GM21526 (cell line): ENCODE data around the gene HSD11B2.
"Not testable (repeated sequence)": the region's sequence is repeated elsewhere in the genome, so short reads cannot be mapped to it uniquely, and the experiment has no call there.

Experiments
- ATAC-seq: cut with Tn5 transposase; IDR thresholded peaks from one replicate; pipeline ENCODE4 v1.9.1; 2021; ENCODE audit warnings: moderate library complexity; ENCODE audit not compliant: unreplicated experiment, low FRiP score

HSD11B2 gene

GRCh38 chr16:67413978-67414911 is 16.7 kb upstream of the HSD11B2 start:
- no peak for ATAC-seq

DNA sequence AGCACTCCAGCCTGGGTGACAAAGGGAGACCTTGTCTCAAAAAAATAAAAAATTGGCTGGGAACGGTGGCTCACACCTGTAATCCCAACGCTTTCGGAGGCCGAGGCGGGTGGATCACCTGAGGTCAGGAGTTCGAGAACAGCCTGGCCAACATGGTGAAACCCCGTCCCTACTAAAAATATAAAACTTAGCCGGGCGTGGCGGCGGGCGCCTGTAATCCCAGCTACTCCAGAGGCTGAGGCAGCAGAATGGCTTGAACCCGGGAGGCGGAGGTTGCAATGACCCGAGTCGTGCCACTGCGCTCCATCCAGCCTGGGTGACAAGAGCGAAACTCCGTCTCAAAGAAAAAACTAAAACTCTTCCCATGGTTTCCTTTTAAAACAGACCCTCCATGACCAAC is 15.5 kb upstream of the HSD11B2 start:
- ATAC-seq: not testable (repeated sequence)

GRCh38 chr16:67415872-67416793 is 14.8 kb upstream of the HSD11B2 start, which contains the start of gene ZDHHC1:
Gene ZDHHC1 (minus strand): TSS chr16:67416477. CDS start chr16:67407775, 8,702 bp downstream.
- ATAC-seq: no peak

- ATAC-seq: no peak
Measured at GRCh38 chr16:67417333-67418061, 13.4 kb upstream of the HSD11B2 start.

- ATAC-seq: no peak
Measured at GRCh38 chr16:67419502-67419901, 11.4 kb upstream of the HSD11B2 start.

- ATAC-seq: no peak
Measured at GRCh38 chr16:67419931-67420330, 11.0 kb upstream of the HSD11B2 start.

DNA sequence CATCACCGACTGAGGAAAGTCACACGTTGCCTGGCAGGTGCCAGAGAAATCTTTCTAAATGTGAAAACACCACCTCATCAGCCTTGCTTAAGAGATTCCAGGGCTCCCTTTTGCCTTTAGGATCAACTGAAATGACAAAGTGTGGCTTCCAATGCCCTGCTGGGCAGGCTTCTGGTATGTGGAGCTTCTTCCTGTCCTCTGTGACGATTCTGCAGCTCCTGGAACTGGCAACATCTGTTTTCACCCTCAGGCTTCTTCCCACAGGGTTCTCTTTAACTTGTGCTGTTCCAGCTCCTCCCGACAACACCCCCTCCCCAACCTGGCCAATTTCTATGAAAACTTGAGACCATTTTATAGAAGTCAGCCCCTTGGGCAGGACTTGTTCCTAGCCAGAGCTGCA is 9.9 kb upstream of the HSD11B2 start:
- no peak for ATAC-seq

DNA sequence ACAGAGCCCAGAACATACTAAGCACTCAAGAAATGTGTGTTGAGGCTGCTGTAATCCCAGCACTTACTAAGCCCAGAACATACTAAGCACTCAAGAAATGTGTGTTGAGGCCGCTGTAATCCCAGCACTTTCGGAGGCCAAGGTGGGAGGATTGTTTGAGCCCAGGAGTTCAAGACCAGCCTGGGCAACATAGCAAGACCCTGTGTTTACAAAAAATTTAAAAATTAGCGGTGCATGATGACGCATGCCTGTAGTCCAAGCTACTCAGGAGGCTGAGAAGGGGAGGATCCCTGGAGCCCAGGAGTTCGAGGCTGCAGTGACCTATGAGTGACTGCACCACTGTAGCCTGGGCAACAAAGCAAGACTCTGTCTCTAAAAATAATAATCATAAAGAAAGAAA is 7.9 kb upstream of the HSD11B2 start:
- ATAC-seq: no peak

DNA sequence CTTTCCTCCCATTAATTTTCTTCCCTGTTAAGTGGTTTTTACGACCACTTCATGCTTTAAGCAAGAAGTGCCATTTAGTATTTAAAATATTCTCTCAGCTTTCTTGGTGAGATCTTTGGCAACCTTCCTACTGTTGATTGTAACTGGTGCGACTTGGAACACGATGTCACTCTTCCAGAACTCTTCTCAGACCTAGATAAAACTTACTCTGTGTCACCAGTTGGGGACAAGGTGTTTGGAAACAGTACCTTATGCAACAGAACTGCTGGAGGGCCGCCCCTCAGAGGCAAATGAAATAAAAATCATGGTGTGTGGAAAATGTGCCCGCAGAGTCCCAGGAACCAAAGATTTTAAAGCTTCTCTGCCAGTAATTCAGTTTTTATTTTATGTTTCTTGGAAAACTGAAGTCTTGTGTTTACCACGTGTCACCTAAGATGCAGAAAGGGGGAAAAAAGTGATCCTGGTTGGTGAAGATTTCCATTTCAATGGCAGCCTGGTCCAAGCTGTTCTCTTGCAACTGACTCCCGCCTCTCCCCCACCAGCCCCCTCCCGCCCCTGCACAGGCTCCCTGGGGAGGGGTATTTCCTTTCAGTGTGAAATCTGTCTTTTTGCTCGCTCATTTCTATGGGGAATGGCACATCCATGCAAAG is 7.2 kb upstream of the HSD11B2 start:
- no peak for ATAC-seq

GRCh38 chr16:67424261-67424615 is 6.7 kb upstream of the HSD11B2 start:
- no peak for ATAC-seq

GRCh38 chr16:67425061-67425460 is 5.9 kb upstream of the HSD11B2 start:
- no peak for ATAC-seq

DNA sequence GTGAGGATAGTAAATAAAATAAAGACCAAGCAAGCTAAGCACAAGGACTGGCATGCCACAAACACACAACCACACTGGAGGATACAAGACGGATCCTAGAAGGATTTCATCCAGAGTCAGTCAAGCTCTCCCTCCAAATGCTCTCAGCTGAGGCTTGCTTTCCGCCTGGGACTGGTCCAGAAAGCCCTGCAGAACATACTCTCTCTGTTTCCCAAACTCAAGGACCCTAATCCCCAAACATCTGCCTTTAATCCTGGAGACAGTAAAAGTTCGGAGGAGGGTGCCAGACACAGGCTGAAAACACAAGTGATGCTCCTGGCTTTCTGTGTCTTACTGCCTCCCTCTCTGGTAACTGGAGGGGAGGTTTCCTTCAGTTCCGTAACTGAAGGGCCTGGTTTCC is 5.3 kb upstream of the HSD11B2 start:
- ATAC-seq: no peak

DNA sequence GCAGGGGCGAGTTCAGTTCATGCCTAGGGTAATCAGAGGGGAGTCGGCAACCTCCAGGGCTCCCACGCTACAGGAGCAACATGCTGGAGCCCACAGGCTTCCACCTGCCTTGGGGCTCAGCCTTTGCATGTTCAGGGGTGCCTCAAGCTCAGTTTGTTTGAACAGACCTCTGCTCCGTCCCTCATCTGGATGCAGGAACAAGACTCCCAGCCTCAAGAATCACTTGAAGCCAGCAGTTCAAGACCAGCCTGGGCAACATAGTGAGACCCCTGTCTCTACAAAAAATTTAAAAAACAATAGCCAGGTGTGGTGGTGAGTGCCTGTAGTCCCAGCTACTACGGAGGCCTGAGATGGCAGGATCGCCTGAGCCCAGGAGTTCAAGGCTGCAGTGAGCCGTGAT is 4.9 kb upstream of the HSD11B2 start:
- ATAC-seq: no peak

- ATAC-seq: no peak
Measured at GRCh38 chr16:67426950-67427349, 4.0 kb upstream of the HSD11B2 start.

- no peak for ATAC-seq
Measured at GRCh38 chr16:67428146-67428731, 2.7 kb upstream of the HSD11B2 start.

DNA sequence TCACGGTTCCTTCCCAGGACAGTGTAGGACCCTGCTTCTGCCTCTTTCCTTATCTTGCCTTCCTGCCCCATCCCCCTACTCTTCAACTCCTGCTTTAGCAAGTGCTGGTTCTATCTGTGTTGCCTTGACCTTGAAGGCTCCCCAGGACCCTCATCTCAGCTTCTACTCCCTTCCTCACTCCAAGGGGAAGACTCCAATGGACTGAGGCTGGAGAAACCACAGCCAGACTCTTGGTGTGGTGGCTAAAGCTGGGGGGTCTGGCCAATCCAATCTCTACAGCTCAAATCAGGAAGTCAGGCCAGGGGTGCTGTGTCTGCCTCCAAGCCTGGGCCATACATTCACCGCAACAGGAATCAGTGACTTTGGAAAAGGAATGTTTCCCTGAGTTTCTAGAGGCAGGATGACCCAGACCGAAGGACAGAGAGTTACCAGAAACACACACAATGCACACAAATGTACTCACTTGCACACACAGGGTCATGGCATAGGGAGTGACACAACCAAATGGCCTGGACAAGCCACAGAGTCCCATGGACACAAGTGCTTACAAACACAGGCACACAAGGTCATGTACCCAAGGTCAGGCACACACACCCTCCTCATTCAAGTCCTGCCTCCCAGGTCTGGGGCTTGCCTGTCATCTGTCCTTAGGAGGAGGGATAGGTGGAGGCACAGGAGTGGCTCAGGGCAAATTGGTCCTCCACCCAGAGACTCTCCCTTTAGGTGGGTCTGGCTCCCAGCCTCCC is 1.7 kb upstream of the HSD11B2 start:
- ATAC-seq: no peak

DNA sequence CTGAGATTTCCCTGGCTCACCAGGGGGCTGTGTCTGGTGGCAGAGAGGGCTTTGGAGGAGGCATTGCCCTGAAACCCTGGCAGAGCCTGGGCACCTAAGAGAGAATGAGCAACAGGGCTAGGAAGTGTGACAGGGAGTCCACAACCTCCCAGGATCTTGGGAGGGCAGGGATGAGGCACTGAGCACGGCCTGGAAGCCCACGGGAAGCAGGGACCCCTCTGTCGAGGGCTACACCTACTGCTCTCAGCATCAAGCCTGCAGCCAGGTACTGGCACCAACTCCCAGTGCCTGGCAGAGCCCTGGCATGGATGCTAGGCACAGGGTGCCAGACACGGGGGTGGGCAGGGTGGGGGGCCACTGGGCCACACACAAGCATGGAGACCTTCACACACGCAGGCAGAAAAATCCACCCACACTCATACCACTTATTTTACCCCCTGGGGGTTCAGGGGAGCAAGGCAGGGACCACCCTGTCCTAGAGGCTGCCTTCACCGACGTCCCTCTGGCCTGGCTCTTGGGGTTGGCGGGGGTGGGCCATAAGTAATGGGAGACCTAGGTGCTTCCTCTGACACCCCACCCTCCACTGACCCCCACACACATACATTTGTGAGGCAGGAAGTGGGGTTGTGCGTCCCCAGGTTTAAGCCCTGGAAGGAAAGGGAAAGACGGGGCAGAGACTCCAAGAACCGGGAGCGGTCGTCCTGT is 970 bp upstream of the HSD11B2 start:
- no peak for ATAC-seq

GRCh38 chr16:67430504-67430976 is 381 bp upstream of the HSD11B2 start:
- no peak for ATAC-seq
